ENCODE measurements around the gene WNT7B. TPM values are rescaled to one million over a fixed set of nuclear protein-coding genes. Genes with fewer than 3 reads are reported as not detected.

WNT7B gene
- total RNA-seq, 4 donors from 2014 or later: not detected

DNA sequence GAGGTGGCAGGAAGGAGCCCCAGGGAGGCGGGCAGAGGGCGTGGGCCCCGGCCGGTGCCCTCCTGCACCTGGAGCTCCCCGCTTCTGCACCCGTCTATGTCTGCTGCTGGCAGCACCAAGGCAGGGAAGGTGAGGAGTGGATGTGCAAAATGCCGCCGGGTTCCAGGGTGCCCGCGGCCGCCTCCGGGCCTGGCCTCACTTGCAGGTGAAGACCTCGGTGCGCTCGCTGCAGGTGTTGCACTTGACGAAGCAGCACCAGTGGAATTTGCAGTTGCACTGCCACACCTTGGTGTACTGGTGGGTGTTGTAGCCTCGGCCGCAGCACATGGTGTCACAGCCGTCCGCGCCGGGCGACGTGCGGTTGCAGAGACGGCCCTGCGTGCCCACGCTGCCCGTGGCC lies 54.3 kb downstream of the WNT7B start:
- no peak for DNase-seq (ENCODE audit: low spot score in 2 of 2)
- 89 to 90% methylated on average over 26 to 27 of the region's 29 CpGs for WGBS, 2 donors
- TF ChIP-seq EP300 (IDR thresholded peaks at IDR 0.05) (no peak), POLR2A (IDR thresholded peaks at IDR 0.05) (no peak)
- TF ChIP-seq, protein P1, sequence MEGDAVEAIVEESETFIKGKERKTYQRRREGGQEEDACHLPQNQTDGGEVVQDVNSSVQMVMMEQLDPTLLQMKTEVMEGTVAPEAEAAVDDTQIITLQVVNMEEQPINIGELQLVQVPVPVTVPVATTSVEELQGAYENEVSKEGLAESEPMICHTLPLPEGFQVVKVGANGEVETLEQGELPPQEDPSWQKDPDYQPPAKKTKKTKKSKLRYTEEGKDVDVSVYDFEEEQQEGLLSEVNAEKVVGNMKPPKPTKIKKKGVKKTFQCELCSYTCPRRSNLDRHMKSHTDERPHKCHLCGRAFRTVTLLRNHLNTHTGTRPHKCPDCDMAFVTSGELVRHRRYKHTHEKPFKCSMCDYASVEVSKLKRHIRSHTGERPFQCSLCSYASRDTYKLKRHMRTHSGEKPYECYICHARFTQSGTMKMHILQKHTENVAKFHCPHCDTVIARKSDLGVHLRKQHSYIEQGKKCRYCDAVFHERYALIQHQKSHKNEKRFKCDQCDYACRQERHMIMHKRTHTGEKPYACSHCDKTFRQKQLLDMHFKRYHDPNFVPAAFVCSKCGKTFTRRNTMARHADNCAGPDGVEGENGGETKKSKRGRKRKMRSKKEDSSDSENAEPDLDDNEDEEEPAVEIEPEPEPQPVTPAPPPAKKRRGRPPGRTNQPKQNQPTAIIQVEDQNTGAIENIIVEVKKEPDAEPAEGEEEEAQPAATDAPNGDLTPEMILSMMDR (IDR thresholded peaks at IDR 0.05): no peak

DNA sequence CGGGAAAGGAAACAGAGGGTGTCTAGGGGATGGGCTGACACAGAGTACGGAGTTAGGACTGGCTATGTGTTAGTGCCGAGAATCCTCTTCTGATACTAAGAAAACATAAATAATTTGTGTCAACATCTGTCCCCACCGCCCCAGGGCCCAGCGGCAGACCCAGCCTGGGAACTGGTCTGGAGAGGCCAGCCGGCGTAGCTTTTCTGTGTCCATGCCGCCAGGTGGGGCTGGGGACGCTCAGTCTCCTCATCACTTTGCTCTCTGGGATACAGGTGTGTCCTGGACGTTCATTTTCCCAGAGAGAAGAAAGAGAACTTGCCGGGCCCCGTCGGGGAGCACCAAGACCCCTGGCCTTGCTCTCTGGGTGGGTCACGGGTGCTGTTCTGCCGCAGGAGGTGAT lies 54.7 kb downstream of the WNT7B start:
- H3K36me3 ChIP-seq: no peaks in the 10 kb centered on the region
- no peak overlapping the region for H3K27ac ChIP-seq
- H3K27me3 ChIP-seq: no peaks in the 10 kb centered on the region
- DNase-seq (ENCODE audit: low spot score in 2 of 2): no peak
- no peak overlapping the region for H3K4me3 ChIP-seq
- no peak for TF ChIP-seq POLR2A (IDR thresholded peaks at IDR 0.05)
- TF ChIP-seq EP300 (IDR thresholded peaks at IDR 0.05): no peak
- TF ChIP-seq, protein P1 (IDR thresholded peaks at IDR 0.05): no peak
- WGBS, 2 donors: 77% methylated on average over 15 of the region's 15 CpGs
- no peaks in the 10 kb centered on the region for H3K9me3 ChIP-seq
- no peaks in the 10 kb centered on the region for H3K4me1 ChIP-seq

More for the DNA sequence above, 54.3 kb downstream of the WNT7B start:
- Histone ChIP-seq H3K9me3 (no peaks in the 10 kb centered on the region), H3K36me3 (no peaks in the 10 kb centered on the region), H3K27ac (no peak overlapping the region), H3K4me3 (no peak overlapping the region), H3K4me1 (no peaks in the 10 kb centered on the region), H3K27me3 (no peaks in the 10 kb centered on the region)

DNA sequence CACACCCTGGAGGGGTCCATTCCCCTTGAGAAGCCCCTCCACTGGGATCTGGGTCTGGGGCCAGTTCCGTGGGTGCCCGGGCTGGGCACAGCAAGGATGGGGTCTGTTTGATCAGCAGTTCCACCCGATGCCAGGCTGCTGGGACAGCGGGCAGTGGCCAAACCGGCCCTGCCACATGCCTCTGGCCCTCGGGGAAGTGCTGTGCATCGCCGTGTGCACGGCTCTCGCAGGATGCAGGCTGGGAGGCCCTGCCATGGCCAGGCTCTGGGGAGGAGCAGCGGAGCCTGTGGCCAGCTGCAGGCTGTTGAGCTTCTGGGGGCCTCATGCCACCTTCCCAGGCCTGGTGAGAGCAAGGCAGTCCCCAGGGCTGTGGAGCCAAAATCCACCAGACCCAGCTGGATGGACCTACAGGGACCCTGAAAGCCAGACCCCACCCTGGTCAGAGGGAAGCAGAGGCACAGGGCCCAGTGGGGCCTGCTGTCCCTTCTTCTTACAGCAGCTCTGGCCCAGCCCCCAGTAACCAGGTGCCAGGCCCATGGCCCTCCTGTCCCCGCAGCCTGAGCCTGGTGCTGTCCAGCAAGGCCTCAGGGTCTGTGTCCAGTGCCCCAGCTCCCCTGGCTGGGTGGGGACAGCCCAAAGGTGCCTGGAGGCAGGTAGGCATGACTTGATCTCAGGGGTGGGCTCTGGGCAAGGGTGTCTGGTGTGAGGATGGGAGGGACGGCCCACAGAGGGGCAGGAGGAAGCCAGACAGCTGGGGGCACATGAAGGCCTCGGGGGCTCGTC lies 57.3 kb downstream of the WNT7B start:
- H3K4me1 ChIP-seq: no peaks in the 10 kb centered on the region
- no peak overlapping the region for H3K4me3 ChIP-seq
- TF ChIP-seq POLR2A (IDR thresholded peaks at IDR 0.05): no peak
- TF ChIP-seq EP300 (IDR thresholded peaks at IDR 0.05): no peak
- TF ChIP-seq, protein P1 (IDR thresholded peaks at IDR 0.05): no peak
- 79 to 87% methylated on average over 11 to 14 of the region's 15 CpGs for WGBS, 2 donors
- no peaks in the 10 kb centered on the region for H3K36me3 ChIP-seq
- no peak for DNase-seq (ENCODE audit: low spot score in 2 of 2)
- no peak overlapping the region for H3K27ac ChIP-seq
- peaks cover 0 to 5% (median 0%) of the 10 kb centered on the region in 4 donors for H3K9me3 ChIP-seq
- no peaks in the 10 kb centered on the region for H3K27me3 ChIP-seq

DNA sequence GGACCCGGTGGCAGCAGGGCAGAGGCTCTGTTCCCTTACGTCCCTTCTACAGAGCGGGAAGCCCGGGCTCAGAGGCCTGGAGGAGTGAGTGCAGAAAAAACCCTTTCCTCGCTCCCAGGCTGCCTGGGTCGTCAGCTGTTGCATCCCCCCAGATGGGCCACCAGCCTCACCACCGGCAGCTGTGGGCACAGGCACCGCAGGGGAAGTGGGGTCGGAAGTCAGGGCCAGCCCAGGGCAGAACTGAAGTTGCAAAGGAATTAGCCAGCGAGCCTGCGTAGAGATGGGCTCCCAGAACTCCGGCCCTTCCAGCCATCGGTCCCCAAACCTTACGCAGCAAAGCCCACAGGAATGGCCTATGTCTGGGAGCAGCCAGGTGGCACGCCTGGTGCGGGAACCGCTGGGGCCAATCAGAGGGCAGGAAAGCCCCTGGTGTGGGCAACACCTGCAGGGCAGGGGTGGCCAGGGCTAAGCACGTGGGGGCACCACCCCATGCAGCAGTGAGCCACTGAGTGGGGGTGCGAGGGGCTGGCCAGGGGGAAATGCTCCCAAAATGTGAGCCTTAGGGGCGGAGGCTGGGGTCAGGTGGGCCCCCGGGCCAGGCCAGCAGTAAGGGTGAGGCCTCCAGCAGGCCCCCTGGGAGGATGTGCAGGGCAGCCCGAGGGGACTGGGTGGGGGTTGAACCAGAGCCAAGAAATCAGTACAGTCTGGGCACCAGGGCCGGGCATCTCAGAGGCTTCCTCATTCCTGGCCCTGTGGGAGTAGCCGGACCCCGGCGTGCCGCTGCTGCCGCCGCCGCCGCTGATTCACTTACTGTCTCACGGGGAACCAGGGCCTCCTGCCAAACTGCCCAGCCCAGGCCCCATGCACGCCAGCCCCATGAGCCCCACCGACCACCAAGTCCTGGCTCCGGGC lies 58.2 kb downstream of the WNT7B start:
- Histone ChIP-seq H3K9me3 (peaks cover 0 to 15% (median 0%) of the 10 kb centered on the region in 4 donors), H3K4me1 (no peaks in the 10 kb centered on the region), H3K4me3 (no peak overlapping the region), H3K27ac (no peak overlapping the region), H3K27me3 (no peaks in the 10 kb centered on the region), H3K36me3 (no peaks in the 10 kb centered on the region)
- DNase-seq (ENCODE audit: low spot score in 2 of 2): no peak
- WGBS, 2 donors: 58 to 62% methylated on average over 23 to 30 of the region's 35 CpGs
- TF ChIP-seq EP300 (IDR thresholded peaks at IDR 0.05): no peak
- no peak for TF ChIP-seq POLR2A (IDR thresholded peaks at IDR 0.05)

DNA sequence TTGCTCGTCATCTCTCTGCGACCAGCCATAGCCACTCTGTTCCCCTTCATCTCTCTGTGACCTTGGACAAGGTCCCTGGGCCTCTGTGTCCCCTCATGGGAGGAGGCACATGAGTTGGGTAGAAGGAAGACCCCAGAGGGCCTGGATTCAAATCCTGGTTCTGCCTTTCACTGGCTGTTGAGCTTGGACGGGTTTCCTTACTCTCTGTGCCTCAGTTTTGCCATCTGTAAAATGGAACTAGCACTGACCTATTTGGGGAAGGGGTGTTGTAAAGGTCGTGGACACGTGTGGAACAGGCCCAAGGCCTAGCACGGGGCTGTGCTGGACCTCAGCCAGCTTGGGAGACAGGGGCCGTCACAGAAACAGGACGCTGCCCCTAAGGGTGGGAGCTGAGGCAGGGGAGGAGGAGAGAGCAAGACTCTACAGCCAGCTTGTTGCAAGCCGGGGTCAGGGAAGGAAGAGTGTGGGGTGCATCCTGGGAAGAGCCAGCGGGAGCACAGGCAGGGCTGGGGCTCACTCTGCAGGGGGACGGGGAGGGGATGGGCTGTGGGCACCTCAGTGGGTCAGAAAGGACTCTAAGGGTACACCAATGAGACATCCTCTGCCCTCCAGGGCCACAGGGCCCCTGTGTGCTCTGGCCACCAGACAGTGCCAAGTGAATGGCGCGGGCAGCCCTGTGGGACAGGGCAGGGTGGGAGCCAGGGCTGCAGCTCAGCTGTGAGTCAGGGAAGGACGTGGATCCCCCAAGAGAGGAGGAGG lies 59.1 kb downstream of the WNT7B start:
- TF ChIP-seq EP300 (IDR thresholded peaks at IDR 0.05) (no peak), POLR2A (IDR thresholded peaks at IDR 0.05) (no peak)
- TF ChIP-seq, protein P1 (IDR thresholded peaks at IDR 0.05): no peak
- DNase-seq (ENCODE audit: low spot score in 2 of 2): no peak
- Histone ChIP-seq H3K9me3 (peaks cover 0 to 16% (median 0%) of the 10 kb centered on the region in 4 donors), H3K36me3 (no peaks in the 10 kb centered on the region), H3K4me1 (no peaks in the 10 kb centered on the region), H3K4me3 (no peak overlapping the region), H3K27me3 (no peaks in the 10 kb centered on the region), H3K27ac (no peak overlapping the region)
- 69 to 75% methylated on average over 14 of the region's 14 CpGs for WGBS, 2 donors
